GM18870 (cell line): ENCODE results near the gene HPSE.

ENCODE experiments used
- ATAC-seq: cut with Tn5 transposase; IDR thresholded peaks from one replicate; pipeline ENCODE4 v1.9.1; 2021; ENCODE audit warnings: moderate library complexity; ENCODE audit not compliant: unreplicated experiment

HPSE gene

DNA sequence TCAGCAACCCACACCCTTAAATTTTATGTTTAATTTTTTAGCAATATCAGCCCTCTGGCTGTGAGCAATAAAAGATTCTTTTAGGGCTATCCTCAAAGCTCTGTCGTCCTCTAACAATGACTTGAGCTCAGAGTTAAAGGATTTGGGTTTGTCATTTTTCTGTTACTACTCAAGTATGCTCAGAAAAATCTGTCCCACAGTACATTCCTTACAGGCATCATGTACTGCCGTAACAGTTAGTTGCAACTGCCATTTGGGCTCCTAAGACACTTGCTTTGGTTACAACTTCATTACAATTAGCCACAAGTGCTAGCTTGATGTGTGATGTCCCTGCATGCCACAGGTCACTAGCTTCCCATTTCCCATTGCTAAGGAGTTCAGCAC lies 83.2 kb downstream of the HPSE start:
- no peak for ATAC-seq

DNA sequence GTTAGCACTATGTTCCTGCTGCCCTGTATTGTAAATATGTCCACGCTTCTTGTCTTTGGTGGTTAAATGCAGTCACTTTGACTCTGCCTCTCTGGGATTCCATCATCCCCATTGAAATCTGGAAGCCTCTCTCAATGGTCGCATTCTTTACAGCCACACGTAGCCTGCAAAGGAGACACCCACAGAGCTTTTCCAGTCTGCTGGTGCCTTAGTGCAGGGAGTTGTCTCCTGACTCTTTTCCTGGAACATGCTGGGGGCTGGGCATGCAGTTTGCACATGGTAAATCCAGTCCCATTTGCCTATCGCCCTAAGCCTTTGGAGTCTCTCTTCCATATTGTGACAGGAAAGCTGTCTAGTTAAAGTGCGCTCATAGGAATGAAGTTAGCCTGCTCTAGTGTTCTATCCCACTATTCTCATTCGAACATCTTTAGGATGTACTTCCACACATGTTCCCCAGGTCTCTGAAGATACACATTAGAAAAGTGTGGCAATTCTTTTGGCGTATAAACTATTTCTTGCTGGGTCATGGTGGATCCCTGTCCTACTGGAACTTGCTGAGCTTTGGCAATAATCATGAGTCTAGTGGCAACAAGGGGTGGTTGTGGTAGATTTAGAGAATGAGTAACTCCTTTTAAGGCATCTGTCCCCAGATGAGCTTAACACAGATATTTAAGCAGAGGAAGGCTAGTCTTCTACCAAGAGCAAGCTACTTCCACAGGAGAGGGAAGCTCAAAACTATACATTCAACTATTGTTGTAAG lies 83.8 kb downstream of the HPSE start:
- no peak for ATAC-seq

DNA sequence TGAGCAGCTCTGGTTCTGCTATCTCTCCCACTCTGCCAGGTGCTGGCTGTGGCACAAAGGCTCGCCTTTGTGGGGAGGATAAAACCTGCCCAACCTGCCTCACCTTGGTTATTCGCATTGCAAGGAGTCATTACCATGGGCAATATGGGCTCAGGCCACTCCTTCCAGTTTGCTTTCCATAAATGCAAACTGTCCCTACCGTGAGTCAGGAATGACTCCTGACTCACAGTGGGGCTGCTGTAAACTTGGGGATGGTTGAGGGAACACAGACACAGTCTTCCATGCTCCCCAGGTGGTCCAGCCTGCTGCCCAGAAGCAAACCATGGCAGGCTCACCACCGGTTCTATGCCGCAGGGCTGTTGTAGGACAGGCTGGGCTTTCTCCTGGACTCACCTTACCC lies 86.2 kb downstream of the HPSE start:
- ATAC-seq = no peak

DNA sequence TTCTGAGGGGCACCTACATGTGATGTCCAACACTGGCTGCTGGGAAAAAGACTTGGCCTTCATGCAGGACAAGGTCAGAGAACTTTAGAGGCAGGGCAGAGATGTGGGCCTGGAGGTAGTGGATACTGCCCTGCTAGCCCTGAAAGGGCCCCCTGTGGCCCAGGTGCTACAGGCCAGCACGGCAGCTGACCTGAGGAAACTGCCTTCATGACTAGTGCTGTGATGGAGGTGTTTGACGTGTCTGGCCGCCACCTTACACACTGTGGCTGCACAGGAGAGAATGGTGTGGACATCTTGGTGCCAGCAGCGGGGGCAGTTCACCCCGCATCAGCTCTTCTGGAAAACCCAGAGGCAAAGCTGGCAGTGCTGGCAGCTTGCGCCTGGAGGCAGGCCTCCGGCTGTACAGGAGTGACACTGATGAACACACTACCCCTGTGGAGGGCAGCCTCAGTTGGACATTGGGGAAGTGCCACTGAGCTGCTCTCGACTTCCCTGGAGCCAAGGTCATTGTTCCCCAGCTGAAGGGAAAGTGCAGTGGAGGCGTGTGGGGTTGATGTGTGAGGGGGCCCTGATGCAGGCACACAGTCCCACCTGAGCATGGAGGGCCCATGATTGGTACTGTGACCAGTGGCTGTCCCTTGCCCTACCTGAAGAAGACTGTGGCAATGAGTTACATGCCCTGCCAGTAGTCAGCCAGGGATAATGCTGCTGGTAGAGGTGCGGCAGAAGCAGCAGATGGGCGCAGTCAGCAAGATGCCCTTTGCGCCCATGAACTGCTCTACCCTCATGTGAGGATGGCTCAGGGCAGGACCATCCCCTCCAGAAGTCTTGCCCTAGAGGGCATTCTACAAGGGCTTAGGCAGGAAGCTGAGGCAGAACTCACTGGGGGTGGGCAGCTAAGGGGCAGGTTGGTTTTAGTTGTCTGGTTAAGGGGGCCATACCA lies 87.0 kb downstream of the HPSE start:
- ATAC-seq = no peak
